SKM-1 treated with dmso at 0.1 percent for 144 hours (cell line): ENCODE results near the gene UBE2S.
A peak's percentile ranks its signal among the peaks of the same experiment; 100 is the strongest.

Experiments used
- DNase-seq: peaks from one replicate; lab custom pipeline; 2025; ENCODE audit not compliant: unreplicated experiment; lab: John Stamatoyannopoulos, UW

UBE2S gene

DNA sequence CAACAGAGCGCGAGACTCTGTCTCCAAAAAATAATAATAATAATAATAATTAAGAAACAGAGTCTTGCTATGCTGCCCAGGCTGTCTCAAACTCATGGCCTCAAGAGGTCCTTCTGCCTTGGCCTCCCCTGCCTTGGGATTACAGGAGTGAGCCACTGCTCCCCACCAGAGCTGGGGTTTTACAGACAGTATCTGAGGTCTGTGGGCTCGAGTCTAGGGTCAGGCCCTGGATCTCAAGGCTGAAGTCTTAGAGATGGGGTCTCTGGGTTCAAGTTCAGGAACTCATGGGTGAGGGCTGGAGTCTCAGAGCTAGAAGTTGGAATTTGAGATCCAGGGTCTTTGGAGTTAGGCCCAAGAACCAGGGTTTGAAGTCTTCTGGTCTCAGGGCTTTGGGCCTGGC is 40.8 kb downstream of the UBE2S start:
- DNase-seq, result no peak

DNA sequence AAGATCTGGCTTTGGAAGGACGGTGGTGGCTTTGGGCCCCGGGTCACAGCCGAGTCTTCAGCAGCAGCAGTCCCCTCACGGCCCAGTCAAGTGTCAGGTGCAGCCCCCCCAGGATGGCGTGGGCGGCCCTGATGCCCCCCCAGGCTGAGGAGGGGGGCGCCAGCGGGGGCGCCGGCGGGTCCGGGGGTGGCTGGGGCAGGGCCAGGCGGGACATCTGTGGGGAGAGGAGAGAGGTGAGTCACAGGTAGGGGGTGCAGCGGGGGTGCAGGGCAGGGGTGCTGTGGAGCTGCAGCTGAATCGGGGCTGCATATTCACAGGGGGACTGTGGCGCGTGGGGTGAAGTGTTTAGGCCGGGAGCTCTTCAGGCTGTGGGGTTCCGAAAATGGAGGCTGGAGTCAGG is 41.6 kb downstream of the UBE2S start:
- no peak for DNase-seq

DNA sequence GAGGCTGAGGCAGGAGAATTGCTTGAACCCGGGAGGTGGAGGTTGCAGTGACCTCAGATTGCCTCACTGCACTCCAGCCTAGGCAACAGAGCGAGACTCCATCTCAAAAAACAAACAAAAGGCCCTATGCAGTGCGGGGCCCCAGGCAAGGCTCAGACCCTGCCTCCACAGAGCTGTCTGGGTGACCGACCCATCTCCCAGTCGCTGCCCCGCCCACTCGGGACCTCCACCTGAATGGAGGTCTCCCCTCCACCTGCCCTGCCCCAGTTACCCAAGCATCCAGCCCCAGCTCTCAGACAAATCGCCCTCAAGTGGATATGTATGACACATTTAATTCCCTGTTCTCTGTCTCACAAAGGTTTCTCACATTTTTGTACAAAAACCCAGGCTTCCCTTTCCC is 42.3 kb downstream of the UBE2S start:
- no peak for DNase-seq

DNA sequence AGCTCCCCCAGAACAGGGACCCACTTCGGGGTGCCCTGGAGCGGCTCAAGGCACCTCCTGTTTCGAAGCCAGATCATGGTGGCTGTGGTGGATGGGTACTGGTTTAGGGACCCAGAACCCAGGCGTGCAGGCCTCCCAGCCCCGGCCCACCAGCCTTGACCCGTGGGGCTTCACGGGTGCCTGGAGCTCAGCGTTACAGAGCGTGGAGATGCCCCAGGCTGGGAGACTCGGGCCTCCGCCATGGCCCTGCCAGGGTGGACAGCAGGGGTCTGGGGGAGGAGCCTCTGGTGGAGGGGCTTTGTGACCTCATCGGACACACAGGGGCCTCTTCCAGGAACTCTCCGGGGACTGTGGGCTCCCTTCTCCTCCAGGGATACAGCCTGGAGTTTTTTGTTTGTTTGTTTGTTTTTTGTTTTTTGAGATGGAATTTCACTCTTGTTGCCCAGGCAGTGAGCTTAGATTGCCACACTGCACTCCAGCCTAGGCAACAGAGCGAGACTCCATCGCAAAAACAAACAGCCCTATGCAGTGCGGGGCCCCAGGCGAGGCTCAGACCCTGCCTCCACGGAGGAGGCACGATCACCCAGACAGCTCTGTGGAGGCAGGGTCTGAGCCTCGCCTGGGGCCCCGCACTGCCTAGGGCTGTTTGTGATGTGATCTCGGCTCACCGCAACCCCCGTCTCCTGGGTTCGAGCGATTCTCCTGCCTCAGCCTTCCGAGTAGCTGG is 44.4 kb downstream of the UBE2S start, which contains the start of gene GARIN5B:
Gene GARIN5B, minus strand, starts transcription at position 271 of the 727 bp plus-strand sequence. Its CDS starts 194 bp downstream, at position 77.
- DNase-seq, result no peak

DNA sequence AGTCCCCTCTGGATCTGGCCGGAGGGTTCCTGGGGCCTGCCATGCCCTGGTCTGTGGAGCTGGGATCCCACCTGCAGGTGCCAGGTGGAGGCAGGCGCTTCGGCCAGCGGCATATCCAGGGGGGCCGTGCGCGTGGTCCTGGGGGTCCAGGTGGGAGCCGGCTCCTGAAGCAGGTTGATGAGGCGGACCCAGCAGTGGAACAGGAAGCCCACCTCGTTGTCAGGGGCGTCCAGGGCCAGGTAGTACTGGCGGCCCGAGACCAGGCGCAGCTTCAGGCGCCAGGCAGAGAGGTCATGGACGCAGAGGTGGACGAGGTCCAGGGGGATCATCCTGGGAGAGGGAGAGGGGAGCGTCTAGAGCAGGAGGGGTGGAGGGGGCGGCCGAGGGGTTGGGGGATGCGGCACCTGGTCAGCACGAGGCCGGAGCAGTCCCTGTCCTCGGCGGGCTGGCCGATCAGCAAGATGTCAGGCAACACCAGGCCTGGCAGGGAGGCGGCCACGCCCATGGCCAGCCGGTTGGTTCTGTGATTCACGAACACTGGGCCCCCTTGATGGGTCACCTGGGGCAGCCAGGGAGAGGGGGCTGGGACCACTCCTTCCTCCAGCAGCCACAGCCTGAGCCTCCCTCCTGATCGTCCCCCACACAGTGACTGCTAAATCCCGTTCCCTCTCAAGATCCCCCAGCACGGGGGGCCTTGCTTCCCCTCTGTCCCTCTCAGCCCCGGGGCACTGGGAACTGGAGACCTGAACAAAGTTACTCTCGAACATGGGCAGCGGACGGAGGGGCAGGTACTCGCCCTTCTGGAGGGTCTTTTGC is 45.2 kb downstream of the UBE2S start:
- no peak for DNase-seq

DNA sequence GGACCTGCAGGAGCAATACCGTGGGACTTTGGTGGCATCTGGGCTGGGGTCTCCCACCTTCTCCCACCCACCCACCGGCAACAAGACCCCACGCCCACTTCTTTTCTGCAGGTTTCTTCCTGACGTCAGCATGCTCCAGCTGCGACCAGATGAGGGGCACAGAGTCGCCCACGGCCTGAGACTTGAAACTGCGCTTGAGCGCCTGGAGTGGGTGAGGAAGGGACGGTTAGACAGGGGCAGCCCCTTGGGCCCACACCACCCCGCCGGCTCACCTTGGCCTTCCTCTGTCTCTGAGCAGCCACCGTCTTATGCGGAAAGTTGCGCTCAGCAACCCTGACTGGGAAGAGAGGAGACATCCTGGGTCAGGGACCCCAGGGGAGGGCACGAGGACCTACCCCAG is 46.7 kb downstream of the UBE2S start:
- no peak for DNase-seq

DNA sequence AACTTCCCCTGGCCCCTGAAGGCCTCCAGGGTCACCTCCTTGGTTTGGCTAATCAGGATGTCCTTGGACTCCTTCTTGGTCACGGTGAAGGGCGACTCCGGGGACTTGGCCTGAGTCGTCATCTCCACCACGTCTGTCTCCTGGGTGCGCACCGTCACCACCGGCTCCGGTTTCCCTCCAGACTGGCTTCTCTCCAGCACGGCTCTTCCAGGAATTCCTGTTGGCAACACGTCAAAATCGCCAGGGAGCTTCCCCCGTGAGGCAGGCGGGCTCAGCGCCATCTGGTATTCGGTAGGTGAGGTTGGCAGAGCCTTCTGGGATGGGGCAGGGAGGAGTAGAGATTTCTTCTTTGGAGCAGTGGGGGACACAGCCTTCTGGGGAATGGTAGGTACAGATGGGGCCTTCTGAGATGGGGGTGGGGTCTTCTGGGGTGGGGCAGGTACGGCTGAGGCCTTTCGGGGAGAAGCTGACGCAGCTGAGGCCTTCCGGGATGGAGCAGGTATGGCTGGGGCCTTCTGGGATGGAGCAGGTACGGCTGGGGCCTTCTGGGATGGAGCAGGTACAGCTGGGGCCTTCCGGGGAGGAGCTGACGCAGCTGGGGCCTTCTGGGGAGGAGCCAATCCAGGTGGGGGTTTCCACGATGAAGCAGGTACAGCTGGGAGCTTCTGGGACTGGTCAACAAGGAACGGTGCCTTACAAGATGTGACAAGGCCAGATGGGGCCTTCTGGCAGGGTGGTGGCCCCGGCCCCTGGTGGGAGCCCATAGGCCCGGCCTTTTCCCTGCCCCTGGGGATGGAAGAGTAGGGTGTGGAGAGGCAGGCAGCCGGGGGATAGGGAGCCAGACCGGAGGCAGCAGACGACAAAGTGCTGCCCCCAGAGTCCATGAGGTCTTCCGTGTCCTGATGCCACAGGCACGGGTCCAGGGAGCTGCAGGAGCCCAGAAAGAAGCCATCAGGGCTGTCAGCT is 48.4 kb downstream of the UBE2S start:
- no peak for DNase-seq

DNA sequence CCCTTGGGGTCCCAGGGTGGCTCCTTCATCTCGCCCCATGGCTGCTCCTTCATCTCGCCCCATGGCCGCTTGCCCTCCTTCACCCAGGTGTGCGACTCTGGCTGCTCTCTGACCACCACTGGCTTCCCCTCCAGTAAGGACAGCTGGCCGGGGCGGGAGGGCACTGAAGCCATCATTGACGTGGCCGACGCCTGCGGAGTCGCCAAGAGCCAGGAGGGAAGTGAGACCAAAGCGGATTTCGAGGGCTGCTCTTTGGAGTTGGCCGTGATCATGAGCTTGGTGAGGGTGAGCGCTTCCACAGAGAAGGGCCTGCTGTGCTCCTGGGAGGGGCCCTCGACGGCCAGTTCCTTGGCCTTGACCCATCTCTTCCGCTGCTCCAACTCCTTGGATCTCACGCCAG is 49.1 kb downstream of the UBE2S start:
- DNase-seq, result no peak

DNA sequence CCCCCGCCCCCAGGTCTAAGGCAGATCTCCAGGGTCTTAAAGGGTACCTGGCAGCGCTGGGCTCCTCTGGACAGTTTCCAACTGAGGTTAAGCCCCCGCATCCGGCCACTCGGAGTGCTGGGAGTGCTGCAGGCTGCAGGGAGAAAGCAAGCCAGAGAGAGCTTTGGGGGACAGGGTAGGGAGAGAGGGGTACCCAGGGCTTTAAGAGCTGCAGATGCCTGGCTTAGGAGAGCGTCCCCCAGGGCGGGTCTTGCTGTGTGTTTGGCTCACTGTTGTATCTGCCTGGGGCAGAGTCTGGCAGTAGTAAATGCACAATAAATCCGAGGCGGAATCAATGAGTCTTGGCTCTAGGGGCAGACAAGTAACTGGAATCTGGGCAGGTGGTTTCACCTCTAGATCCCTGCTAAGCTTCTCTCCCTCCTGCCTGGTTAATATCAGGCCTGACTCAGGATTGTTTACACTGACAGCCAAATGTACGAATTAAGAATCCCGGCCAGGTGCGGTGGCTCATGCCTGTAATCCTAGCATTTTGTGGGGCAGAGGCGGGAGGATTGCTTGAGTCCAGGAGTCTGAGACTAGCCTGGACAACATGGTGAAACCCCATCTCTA is 52.3 kb downstream of the UBE2S start:
- no peak for DNase-seq

DNA sequence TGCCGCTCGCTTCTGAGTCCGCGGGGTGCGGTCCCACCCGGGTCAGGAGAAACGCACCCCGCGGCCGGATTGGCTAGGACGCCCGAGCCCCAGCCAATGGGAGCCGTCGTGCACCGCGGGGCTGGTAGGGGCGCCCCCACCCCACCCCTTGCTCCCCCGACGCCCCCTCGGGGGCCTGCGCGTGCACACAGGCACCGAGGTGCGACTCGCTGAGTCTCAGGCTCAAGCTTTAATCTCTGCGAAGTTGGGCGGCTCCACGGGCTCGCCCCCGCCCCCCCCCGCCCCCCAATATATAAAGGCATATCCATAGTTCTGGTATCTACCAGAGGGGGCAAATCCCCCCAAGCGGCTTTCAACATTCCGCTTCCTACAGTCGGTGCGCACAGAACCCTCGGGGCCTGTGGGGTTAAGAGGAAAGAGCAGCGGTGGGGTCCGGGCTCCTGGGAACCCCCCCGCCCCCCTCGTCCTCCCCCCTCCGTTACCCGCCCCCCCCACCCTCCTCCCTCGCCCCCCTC is 52.8 kb downstream of the UBE2S start, which contains the start of gene COX6B2:
Gene COX6B2, minus strand, starts transcription at position 22 of the 515 bp plus-strand sequence. CDS start 198 bp downstream, outside the sequence.
- DNase-seq, result no peak

DNA sequence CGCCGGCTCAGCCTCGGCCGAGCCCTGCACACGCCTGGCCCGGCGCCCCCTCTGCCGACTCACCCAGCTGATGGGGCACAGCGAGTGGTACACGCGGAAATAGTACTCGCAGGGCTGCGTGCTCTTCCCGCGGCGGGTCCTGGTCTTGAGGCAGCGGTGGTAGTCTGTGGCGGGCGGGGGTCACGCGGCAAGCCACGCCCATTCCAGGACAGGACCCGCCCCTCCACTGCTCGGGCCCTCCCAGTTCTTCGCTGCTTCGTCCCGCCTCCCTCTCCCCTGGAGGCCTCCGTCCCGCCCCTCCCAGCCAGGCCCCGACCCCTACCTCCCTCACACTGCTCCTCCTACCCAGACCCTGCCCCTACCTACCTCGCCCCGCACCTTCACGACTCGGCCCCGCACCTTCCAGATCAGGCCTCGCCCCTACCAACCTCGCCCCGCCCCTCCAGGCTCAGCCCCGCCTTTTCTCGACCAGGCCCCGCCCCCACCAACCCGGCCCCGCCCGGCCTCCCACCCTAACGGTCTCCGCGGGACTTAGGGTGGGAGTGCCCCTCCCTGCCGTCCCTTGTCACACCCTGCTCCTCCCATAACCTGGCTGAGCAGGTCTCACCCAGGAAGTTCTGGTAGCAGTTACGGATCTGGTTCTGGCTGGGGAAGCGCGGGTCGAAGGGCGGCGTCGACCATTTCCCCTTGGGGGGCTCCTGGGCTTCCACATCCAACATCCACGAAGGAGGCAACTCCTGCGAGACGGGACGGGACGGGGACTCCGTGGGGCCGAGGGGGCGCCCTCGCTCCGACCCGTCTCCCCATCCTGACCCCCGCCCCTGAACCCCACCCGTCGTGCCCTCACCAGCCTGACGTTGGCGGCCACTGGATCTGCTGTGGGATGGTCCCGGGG is 53.5 kb downstream of the UBE2S start:
- DNase-seq, result peak; percentile 27

DNA sequence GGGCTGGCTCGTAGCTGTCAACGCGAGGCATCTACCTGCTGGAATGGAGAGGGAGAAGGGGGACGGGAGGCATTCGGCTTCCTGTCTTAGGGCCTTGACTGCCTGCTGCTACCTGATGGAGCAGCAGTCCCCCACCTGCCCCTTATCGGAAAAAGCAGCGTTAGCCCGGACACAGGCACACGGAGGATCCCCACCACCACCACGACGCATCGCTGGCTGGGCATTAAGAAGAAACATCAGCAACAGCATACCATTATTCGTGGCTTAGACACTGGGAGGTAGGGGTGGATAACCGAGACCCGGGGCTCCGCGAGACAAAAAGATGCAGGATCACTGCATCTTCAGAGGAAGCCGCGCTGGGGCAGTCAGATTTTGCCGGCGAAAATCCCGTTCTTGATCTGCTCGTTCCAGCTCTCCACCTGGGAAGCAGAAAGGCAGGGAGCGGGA is 54.2 kb downstream of the UBE2S start:
- no peak for DNase-seq

DNA sequence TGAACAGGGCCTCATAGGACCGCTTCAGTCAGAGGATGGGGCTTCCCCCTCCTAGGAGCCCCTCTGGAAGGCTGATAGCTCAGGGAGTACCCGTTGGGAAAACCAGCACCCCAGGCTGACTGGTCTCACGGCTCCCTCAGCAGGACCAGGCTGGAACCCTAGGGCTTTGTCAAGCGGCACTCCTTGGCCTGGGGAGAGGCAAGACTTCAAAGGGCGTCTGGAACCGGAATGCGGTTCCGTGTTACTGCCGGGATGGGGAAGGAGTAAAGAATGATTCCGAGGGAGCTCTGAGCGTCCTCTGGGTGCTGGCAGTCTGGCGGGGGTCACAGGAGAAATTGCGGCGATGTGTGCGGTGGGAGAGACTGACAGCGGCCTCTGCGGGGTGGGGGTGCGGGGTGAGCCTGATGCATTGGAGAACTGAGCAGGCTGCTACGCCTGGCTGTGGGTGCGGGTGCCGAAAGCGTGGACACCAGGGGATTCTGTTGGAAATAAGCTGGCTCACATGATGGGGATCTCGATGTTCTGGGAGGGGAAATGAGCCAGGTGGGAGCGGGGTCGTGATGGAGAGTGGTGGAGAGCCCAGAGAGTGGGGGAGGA is 54.9 kb downstream of the UBE2S start:
- no peak for DNase-seq

DNA sequence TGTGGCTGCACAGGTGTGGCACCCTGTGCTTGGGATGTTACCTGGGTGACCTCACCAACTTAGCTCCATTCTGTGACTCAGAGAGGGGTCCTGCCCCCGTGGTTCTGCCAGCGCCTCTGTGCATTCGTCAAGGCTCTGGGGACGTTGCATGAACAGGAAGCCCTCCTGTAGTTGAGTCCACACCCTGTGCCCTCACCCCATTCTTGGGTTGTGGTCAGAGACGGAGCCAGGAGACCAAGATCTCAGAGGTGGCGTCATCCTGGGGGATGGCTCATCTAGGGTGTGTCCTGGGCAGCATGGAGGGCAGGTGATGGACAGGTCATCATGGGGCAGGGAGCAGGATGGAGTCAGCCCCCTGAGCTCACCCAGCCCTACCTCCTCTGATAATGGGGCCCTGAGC is 55.5 kb downstream of the UBE2S start:
- DNase-seq, result no peak

DNA sequence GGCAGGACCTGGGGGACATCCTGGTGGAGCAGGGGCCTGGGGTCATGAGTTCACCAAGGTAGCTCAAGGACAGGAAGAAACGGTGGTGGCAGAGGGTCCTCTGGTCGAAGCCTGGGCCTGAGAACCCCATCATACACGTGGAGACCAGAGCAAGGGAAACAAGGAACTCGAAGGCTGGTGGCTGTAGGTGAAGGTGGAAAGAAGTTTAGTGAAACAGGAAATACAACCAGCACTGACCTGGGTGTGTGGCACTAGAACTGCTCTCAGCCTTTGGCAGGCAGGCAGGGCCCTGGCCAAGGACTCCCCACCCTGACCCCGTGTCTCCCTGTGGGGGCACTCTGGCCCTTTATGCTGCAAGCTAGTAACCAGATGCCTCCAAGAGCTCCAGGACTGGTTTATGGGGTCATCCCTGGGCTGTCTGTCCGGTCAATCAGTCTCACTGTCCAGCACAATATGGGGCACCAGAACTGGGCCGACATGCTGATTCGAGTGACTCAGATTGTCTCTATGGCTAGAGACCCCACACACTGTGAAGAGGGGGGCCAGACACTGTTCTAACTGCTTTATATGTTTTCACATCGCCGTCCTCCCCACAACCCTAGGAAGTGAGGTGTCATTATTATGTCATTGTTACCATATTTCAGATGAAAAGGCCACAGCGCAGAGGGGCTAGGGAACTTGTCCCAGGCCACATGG is 56.8 kb downstream of the UBE2S start:
- no peak for DNase-seq
